K562 (cell line): ENCODE measurements around the gene HRC. TPM values are rescaled to one million over a fixed set of nuclear protein-coding genes. Genes with fewer than 3 reads are reported as not detected.
A peak's percentile ranks its signal among the peaks of the same experiment; 100 is the strongest.

Experiments
- BCL6 ChIP-seq: fragments of 250-450 bp; sonication (Bioruptor Pico); IDR thresholded peaks from 2 replicates; pipeline ENCODE4 v1.4.0; 2020
- CEBPB ChIP-seq: fragments of 450-650 bp; IDR thresholded peaks from 2 replicates; pipeline ENCODE4 v1.6.1; 2016; ENCODE audit warnings: missing genetic modification characterization, missing compliant biosample characterization
- CHD7 ChIP-seq: fragments of 200-600 bp; sonication (generic); IDR thresholded peaks from one replicate; pipeline ENCODE4 v1.6.1; 2012; ENCODE audit warnings: mild to moderate bottlenecking, low read depth, low read length, inconsistent platforms
- FOXP1 ChIP-seq: sonication (generic); formaldehyde crosslinking; IDR thresholded peaks from 2 replicates; pipeline ENCODE4 v1.8.0; 2022; ENCODE audit warnings: mild to moderate bottlenecking, missing genetic modification reagents
- HMGXB4 ChIP-seq: sonication (generic); formaldehyde crosslinking; IDR thresholded peaks from 2 replicates; pipeline ENCODE4 v1.8.1; 2023; ENCODE audit warnings: mild to moderate bottlenecking, missing genetic modification reagents
- HOXB6 ChIP-seq: fragments of 250-450 bp; sonication (Bioruptor Pico); IDR thresholded peaks from 2 replicates; pipeline ENCODE4 v1.5.1; 2022; ENCODE audit warnings: mild to moderate bottlenecking, borderline replicate concordance
- JUND ChIP-seq, 2 experiments: IDR thresholded peaks; 2 replicates in 1 of 2; 3 replicates in 1 of 2; pipeline ENCODE4 v1.6.1; 2011; ENCODE audit warnings: borderline replicate concordance in 2 of 2, low read depth in 2 of 2, low read length in 2 of 2, improper control_type of control experiment in 1 of 2, missing biosample characterization in 1 of 2, missing genetic modification characterization in 1 of 2, missing genetic modification reagents in 1 of 2
- PATZ1 ChIP-seq: fragments of 250-450 bp; sonication (Bioruptor Pico); IDR thresholded peaks from 2 replicates; pipeline ENCODE4 v1.5.0; 2020; ENCODE audit warnings: mild to moderate bottlenecking, borderline replicate concordance
- PCBP1 ChIP-seq: fragments of 200-400 bp; formaldehyde crosslinking; IDR thresholded peaks from 2 replicates; pipeline ENCODE4 v1.6.1; 2018; ENCODE audit warnings: mild to moderate bottlenecking, low read depth, low read length; ENCODE audit not compliant: poor library complexity, severe bottlenecking
- RBFOX2 ChIP-seq: fragments of 200-400 bp; formaldehyde crosslinking; IDR thresholded peaks from 2 replicates; pipeline ENCODE4 v1.6.1; 2017; ENCODE audit warnings: low read depth, mild to moderate bottlenecking, low read length, moderate library complexity
- SMARCA4 ChIP-seq: fragments of 450-650 bp; IDR thresholded peaks from 2 replicates; pipeline ENCODE4 v1.6.1; 2016
- SUPT5H ChIP-seq: fragments of 450-650 bp; IDR thresholded peaks from 2 replicates; pipeline ENCODE4 v1.6.1; 2016
- ZNF224 ChIP-seq: sonication (generic); formaldehyde crosslinking; IDR thresholded peaks from 2 replicates; pipeline ENCODE4 v1.8.0; 2022; ENCODE audit warnings: mild to moderate bottlenecking, missing genetic modification reagents
- polyA plus RNA-seq, 8 experiments: library from polyadenylated mRNA; depleted of rRNA in 4 of 8; stranded (reverse) in 5 of 8; unstranded in 3 of 8; fragments of >200 nt; fragmentation: Nextera tagmentation in 2 of 8; fragmentation: Illumina TruSeq in 1 of 8; extraction: Ambion mirVana in 2 of 8; extraction: Trizol in 1 of 8; gene quantifications; 2 replicates each; pipeline versions ENCODE4 v1.2.1 to v1.2.3, GENCODE V29; 2011 to 2014; ENCODE audit warnings: inconsistent platforms in 1 of 8, missing spikeins in 1 of 8
- total RNA-seq, 7 experiments: library from RNA; depleted of rRNA in 6 of 7; stranded (reverse); fragments of >200 nt in 6 of 7; fragmentation: Illumina TruSeq in 2 of 7; extraction: Trizol in 2 of 7; gene quantifications; 2 replicates each; pipeline versions ENCODE4 v1.2.1 to v1.2.3, GENCODE V29; 2011 to 2021; ENCODE audit warnings: low replicate concordance in 1 of 7

The HRC gene
- total and polyA plus RNA-seq, 9 of the 15 experiments (the other 6 are each of a cell fraction or from before 2014, with no cell fraction given), result 0.66 to 18.7 (median 13.1) TPM

- TF ChIP-seq FOXP1 (CRISPR knock-in tag) (no peak), SMARCA4 (no peak), RBFOX2 (peak; percentile 9; the same call in 1 of the 2 replicates), BCL6 (CRISPR knock-in tag) (no peak), HOXB6 (CRISPR knock-in tag) (no peak), HMGXB4 (CRISPR knock-in tag) (0 out of 2 replicates have a peak, but pooled peaks have one; percentile 4), CHD7 (no peak), CEBPB (tag) (peak; percentile 7; the same call in 1 of the 2 replicates), JUND (IDR thresholded peaks at IDR 0.05; ENCODE audit: borderline replicate concordance, low read depth, low read length) (peak; percentile 96), JUND (tag; IDR thresholded peaks at IDR 0.05; ENCODE audit: borderline replicate concordance, low read depth, low read length) (no peak), PCBP1 (no peak), PATZ1 (CRISPR knock-in tag) (no peak), ZNF224 (no peak), SUPT5H (no peak; the same call in 1 of the 2 replicates)
These were observed 5.5 kb downstream of the HRC start (continued) for GRCh38 chr19:49149652-49150105.
